ENCODE results near the gene CLEC16A.
"Not testable (repeated sequence)": the region's sequence is repeated elsewhere in the genome, so short reads cannot be mapped to it uniquely, and the experiment has no call there.

CLEC16A gene

DNA sequence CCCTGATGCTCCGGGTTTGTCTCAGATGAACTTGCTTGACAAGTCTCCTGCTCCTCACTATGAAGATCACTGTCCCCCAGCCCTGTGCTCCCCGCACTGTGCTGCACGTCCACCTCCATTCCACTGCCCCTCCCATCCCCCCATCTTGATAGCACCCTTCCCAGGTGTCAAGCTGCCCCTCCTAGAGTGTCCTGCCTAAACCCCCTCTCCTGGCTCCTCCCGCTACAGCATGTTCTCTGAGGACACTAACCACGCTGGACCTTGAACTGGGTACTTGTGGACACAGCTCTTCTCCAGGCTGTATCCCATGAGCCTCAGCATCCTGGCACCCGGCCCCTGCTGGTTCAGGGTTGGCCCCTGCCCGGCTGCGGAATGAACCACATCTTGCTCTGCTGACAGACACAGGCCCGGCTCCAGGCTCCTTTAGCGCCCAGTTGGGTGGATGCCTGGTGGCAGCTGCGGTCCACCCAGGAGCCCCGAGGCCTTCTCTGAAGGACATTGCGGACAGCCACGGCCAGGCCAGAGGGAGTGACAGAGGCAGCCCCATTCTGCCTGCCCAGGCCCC lies 20.6 kb upstream of the CLEC16A start:
- DNase-seq: no peak

DNA sequence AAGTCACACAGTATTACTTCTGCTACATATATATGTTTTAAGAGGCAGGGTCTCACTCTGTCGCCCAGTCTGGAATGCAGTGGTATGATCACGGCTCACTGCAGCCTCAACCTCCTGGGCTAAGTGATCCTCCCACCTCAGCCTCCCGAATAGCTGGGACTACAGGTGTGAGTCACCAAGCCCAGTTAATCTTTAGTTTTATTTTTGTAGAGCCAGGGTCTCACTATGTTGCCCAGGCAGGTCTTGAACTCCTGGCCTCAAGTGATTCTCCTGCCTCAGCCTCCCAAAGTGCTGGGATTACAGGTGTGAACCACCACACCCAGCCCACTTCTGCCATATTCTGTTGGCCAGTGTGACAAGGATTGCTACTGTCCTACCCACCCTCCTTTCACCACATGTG lies 19.1 kb upstream of the CLEC16A start:
- not testable (repeated sequence) for DNase-seq

DNA sequence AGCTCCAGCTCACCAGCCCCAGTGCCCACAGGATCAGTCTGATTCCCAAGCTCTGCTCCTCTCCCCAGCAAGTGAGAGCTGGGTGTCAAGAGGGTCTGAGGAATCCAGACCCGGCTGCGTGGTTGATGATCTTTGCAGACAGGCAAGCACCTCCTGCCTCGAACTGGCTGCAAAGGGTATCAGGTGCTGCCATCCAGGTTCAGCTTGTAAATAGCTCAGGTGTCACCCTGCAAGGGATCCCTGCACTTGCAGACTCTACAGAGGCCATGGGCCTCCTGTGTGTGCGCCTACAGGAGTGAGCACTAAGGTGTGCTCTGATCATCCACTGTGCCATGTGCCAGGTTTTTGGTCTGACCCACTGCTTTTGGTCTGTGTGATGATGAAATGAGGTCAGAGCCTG lies 18.3 kb upstream of the CLEC16A start:
- no peak for DNase-seq

DNA sequence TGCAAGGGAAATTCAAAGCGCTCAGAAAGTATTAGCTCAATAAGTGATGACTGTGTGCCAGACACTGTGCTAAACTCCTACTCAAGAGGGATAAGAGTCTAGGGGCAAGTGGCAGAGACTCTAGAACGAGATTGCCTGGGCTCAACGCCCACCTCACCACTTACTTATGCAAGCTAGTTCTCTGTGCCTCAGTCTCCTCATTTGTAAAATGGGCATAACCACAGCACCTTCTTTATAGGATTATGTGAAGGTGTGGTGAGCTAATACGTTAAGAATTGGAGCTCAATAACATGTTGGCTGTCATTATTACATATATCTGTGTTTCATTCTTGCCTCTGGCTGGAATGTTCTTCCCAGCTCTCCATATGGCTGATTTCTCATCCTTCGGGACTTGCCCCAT lies 17.5 kb upstream of the CLEC16A start:
- no peak for DNase-seq

DNA sequence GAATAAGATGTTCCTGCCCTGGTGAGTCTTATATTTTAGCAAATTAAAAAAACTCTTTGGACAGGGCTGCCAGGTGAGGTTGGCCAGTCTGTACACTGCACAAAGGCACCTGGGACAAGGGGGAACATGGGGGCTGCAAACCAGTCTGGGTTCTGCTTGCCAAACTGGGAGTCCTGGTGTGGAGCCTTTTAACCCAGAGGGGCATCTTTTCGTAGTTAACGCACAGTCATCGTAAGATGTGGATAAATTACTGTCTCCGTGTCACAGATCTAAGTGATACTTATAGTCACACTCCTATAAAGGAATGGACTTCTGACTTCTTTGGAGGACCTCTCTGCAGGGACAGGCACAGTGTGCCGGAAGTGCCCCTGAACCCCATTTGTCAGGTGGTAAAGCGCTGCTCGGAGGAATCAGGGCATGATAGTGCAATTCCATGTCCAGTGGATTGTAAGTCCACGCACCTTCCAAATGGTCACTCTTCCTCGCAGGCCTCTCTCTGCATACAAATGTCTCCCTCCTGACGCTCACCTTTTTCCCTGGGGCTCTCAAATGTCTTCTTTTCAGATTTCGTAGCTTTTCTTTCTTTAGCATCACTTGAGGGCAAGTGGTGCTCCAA lies 16.8 kb upstream of the CLEC16A start:
- no peak for DNase-seq

DNA sequence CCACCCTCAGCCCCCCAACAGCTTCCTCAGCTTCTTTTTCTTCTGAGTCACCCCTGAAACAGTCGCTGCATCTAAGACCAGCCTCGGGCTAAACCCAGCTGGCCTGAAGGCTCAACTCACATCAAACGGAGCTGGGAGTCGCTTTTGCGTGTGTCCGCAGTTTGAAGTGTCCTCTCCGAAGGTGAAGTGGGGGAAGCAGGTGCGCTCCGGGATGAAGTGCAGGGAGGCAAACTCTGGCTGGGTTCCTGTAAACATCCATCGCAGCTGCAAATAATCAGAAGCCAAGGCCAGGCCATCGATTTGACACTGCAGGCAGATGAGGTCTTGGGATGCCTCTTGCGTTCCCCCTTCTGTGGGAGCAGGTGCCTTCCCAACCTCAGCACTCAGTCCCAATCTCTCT lies 15.3 kb upstream of the CLEC16A start:
- DNase-seq: not testable (repeated sequence)

DNA sequence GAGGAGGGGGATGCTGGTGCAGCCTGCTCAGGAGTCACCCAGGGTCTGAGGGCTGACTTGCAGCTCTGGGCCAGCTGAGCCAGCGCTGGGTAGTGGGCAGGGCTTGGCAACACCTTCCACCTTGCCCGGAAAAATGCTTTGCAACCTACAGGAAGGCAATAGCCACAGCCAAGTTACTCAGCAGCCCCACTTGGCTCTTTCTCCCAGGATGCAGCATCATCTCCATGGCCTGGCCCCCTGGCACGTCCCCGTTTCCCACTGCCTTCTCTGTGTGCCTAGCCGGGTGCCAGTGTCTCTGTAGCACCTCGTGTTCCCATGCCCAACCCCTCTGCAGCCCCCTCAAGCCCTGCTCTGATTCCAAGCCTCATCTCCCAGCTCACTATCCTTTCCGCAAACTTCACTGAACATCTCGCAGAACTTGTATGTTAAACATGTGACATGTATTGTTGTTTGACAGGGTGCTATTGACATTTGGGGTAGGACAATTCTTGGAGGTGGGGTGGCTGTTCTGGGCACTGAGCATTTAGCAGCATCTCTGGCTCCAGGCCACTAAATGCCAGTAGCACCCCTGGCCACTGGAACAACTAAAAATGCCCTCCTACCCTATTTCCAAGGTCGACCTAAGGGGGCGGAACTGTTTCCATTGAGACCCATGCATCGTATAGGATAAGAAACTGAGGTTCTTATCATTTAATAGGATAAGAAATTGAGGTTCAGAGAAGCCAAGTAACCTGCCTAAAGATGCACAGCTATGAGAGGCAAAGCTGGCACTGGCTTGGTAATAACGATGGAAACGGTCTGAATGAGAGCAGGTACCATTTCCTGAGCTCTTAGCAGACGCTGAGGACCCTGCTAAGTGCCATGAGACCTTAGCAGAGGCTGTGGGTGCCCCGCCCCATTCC lies 14.3 kb upstream of the CLEC16A start:
- DNase-seq: no peak

DNA sequence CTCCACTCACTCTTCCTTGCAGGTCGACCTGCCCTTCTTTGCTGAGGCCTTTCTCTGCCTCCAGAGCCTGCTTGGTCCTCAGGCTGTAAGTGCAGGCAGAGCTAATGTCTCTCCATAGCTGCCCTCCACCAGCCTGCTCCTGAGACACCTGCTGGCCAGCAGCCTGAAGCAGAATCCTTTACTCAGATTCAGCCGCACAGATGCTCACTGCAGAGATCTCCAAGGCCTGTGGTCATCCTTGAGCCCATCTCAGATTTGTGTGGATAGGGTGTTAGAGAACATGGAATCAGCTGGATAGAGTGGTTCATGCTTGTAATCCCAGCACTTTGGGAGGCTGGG lies 13.6 kb upstream of the CLEC16A start:
- DNase-seq: no peak

DNA sequence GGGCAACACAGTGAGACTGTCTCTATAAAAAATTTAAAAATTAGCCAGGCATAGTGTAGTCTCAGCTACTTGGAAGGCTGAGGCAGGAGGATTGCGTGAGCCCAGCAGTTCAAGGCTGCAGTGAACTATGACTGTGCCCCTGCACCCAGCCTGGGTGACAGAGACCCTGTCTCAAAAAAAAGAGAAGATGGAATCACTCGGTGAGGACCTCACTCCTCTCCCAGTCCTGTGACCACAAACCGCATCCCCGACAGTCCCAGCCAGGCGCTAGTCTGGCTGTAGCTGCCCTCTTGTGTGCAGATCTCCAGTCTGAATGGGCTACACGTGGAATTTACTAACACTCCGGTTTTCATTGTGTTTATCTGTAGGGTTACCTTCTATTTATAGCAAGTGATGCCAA lies 13.2 kb upstream of the CLEC16A start:
- no peak for DNase-seq

DNA sequence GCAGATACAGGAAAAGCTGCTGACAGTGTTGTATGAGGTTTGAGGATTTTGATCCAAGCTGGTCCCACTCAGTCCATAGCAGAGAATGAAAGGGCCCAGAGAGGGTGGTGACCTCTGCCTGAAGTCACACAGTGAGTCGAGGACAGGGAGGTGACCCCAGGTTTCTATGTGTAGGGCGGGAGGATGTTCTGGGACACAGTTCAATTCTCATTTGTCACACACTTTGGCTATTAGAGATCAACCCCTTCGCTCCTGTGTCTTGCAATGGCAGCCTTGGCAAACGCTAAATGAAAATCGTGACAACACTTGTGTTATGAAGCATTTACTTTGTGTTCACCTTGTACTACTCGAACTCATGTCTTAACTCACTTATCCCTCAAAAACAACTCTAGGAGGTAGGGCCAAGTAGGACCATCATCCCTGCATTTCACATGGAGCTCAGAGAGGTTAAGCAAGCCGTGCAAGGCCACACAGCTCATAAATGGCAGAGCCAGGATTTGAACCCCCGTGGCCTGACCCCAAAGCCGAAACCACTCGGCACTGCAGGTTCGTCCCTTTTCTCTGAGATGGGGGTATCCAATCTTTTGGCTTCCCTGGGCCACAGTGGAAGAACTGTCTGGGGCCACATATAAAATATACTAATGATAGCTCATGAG lies 12.3 kb upstream of the CLEC16A start:
- no peak for DNase-seq

DNA sequence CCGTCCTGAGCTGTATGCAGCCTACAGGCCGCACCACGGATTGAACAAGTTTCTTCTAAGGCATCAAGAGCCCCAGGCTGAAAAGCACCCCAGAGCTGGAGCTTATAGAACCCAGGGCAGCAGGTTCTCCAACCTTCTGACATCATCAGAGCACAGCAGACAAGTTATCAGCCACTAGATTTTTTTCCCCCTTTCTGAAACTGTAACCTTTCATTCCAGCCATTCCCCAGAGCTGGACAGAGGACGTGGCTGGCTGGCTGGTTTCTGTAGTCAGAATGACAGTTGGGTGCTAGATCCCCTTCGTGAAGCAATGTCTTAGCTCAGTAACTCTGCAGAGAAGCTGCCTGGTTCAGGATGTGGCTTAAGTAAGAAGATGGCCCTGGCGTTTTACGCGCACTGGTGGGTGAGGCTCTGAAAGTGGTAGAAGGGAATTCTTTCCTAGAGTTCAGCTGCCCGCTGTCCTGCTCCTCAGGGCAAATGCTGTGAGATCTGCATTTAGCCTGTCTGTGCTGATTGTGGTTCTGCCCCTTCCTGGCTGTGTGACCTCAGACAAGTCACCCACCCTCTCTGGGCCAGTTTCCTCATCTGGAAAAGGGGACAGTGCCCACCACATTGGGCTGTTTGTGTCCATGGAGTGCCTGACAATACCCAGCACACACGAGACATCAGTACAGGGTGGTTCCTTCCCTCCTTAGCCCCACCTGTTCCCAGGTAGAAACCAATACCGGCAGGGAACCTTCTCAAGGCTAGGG lies 11.2 kb upstream of the CLEC16A start:
- DNase-seq: no peak

DNA sequence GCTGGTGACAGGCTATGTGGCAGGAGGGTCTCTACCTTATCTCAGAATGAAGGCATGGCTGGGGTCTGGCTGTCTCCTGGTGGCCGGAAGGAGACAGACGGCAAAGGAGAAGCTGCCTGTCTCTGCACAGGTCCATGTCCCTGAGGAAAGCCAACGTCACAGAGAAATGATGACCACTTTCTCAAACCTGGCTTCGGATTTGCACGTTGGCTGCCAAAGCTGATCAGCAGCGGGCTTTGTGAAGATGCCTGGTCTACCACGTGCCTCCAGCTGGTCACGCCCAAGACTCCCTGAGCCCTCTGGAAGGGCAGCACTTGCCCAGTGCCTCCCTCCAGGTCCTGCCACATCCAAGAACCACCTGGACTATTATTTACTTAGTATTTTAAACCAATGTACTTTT lies 10.5 kb upstream of the CLEC16A start:
- no peak for DNase-seq

DNA sequence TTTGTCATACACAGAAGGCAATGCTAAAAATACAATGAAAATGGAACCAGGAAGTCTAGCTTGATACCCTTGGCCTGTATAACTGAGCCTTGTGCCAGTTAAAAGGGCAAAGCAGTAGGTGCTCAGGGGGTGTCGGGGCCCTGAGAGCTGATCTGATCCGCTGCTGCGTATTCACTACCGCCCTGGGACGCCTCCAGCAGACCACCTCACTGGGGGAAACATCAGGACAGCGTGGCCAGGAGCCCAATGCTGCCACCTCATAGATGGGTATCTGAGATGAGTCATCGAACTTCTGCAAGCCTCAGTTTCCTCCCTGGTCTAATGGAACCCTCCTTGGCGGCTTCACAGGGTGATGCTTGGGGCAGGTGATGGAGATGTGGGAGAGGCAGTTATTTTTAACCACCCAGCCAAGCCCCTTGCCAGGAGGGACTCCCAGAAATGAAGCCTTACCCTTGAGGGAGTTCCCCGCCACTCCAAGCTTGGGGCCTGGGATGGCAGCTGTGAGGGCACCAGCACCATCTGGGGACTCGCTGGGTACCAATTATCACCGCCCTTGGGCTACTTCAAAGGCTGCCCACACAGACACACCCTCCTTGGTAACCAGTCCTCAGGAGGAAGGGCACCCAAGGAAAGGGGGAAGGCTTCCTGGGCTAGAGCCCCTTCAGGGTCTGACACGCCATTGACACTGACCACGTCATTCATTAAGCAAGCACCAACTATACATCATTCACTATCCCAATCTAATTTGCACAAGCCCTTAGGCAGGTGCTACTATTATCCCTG lies 9.8 kb upstream of the CLEC16A start:
- no peak for DNase-seq

DNA sequence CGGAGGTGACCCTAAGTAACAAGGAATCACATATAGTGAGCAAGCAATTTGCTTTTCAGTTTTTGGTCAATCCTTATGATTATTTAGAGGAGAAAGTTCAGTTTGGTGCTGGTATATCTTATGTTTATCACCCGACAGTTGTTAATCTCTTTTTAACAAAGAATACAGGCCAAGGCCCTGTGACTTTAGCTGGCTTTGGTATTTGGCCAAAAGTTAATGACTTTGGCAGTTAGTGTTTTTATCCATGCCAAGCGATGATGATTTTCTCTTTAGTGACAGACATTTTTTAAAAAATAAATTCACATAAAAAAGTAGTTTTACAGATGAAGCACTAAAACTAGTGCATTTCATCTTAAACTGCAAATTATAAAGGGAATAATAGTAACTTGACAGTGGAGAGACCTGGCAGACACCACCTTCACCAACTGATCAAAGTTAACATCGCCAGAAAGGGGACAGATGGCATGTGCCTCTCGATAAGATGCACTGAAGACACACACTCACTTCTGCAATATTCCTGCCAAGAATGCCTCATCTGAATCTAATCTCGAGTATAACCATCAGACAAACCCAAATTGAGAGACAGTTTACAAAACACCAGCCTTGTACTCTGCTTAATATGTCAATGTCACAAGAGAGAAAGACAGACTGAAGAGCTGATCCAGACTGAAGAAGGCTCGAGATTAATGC lies 9.0 kb upstream of the CLEC16A start:
- DNase-seq: no peak

DNA sequence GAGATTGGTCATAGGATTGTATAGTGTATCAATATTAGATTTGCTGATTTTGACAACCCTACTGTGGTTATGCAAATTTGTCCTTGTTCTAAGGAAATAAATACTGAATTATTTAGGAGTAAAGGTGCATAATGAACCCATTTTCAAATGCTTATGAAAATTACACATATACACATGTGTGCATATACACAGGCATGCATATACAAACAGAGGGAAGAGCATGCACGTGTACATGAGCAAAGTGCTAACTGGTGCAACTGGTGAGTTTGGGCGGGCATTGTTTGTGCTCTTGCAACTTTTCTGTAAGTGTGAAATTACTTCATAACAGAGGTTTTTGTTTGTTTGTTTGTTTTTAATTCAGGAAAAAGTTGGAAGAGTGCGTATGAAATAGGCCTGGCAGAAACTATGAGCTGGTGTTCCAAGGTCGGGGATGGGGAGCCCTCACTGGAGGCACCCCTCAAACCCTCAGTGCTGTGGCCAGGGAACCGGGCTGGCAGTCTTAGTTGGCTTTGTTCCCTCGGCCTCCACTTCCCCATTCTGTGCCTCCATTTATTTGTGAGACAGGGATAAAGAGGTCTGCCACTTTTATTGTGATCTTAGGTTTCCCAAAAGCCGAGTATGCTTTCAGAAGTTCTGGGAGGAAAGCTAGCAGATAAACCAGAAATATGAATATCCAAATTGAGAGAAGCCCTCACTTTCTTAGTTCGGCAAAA lies 7.9 kb upstream of the CLEC16A start:
- no peak for DNase-seq

DNA sequence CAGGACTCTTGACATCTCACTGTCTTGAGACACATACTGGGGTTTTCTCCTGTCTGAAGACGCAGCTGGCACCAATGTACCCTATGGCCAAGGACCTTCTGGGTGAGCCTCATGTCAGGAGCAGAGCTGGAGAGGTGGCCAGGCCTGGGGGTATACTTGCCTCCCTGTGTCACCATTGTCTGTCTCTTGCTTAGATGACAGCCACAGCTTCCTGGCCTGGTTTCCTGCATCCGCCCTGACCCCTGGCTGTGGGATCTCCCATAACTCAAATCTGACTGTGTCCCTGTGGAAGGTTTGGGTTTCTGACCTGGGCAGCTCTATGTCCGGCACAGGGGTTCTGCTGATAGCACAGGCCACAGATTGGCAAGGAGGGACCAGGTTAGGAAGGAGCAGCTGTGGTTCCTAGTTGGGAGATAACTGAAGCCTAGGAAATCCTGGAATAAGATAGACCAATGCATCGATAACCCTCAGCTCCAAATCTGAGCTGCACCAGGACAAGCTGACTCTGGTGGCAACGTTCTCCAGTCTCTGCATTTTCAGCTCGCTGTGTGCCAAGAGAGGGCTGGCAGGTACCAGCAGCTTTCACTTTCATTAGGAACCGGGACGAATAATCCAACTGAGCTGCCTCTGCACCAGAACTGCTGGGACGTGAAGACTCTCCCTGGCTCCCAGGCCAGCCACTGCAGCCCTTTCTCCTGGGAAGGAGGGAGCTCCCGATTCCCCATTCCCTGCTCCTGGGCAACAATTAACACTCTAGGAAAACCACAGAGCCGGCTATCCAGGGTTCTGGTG lies 7.1 kb upstream of the CLEC16A start:
- no peak for DNase-seq

DNA sequence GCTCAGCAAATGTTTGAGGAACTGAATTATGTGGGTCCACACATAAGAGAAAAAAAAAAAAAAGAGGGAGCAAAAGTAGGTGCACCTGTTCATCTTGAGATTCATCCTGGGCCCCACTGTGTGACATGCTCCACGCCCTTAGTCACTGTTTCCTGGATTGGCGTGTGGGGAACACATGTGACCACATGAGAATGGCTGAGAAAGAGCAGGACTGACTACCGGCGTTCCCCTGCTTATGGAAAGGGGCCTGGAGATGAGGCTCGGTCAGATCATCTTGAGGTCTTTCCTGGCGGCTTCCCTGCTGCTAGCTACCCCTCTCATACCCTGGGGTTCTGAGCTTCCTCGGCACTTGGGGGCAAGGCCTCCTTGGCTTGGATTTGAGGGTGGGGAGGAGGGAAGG lies 6.0 kb upstream of the CLEC16A start:
- DNase-seq: no peak

DNA sequence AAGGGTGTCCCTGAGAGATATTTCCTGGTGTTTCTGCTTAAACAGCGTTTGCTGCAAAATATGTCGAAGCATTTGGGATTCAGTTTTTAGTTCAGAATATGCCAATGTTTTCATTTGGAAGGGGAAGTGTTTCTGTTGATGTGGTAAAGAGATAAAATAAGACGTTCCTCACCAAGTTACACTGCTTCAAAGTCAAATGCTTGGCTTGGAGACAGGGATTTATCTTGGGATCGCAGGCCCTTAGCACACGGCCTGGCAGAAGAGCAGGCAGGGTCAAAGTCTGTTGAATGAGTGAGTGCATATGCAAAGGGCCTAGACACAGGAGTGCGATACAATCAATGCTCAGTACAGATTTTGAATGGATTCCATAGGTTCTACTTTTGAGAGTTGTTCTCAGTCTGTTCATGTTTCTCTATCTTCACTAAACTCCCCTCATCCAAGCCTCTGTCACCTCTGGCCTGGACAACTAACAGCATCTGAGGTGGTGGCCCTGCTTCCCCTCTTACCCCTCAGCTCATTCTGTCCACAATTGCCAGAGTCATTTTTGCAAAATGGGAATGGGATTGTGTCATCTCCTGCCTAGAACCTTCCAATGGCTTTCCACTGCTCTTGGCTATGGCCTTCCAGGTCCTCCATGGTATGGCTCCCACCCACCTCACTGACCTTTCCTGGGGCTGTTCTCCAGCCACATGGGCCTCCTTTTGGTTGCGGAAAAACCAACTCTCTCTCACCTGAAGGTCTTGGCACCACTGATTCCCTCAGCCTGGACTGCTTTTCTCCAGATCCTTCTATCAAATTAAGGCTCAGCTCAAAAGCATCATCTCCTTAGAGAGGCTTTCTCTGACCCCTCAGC lies 5.3 kb upstream of the CLEC16A start:
- no peak for DNase-seq

DNA sequence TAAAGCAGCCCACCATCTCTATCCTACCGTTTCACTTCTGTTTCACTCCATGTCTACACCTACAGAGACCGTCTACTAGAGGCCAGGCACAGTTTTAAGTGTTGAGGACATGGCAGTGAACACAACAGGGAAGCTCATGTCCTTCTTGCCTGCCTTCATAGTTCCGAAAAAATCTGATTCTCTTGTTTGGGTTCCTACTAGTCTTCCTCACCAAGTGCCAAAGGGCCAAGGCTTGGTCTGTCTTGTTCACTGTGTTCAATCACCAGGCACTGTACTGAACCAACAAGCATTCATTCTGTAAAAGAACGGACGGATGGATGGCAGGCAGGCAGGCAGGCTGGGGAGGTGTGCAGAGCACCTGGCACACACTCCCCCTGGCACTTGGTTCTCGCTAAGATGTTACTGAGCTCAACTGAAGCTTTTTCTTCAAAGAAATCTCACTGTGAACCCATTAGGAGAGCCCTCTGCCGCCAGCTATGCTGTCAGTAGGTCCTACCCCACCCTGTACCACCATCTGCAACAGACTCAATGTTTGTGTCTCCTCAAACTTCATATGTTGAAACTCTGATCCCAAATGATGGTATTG lies 4.6 kb upstream of the CLEC16A start:
- DNase-seq: no peak

Measured in cortex of kidney (tissue), 1 donor.